Right lung (tissue), 5 donors: ENCODE results near the gene TOX2. TPM values are rescaled to one million over a fixed set of nuclear protein-coding genes. Genes with fewer than 3 reads are reported as not detected.

Experiments
- polyA plus RNA-seq, 5 donors: library from polyadenylated mRNA; unstranded; fragments of 120-200 nt; gene quantifications; one replicate each; pipeline versions ENCODE4 v1.2.1 to v1.2.3, GENCODE V29; 2013; ENCODE audit warnings: inconsistent platforms in 1 of 5, low replicate concordance in 1 of 5; ENCODE audit not compliant: insufficient read length in 5 of 5, insufficient read depth in 1 of 5

The TOX2 gene
- polyA plus RNA-seq, 5 donors, result 31.7 to 69.8 (median 44.1) TPM

Other genes with a start within 250 kb of the TOX2 start
- 10 to 100 TPM; 15.7 to 29.1 (median 20.6) TPM for gene MYBL2, start 247.7 kb upstream of the TOX2 start, polyA plus RNA-seq
- gene GTSF1L, start 187.8 kb upstream of the TOX2 start, polyA plus RNA-seq, result not detected